Measurements from ENCODE around the gene MCRIP2. TPM values are rescaled to one million over a fixed set of nuclear protein-coding genes. Genes with fewer than 3 reads are reported as not detected.

Gene MCRIP2
- total and polyA plus RNA-seq, 2 of the 8 experiments (the other 6 are each of a cell fraction or from before 2014, with no cell fraction given), result 45.4 to 75.5 TPM

DNA sequence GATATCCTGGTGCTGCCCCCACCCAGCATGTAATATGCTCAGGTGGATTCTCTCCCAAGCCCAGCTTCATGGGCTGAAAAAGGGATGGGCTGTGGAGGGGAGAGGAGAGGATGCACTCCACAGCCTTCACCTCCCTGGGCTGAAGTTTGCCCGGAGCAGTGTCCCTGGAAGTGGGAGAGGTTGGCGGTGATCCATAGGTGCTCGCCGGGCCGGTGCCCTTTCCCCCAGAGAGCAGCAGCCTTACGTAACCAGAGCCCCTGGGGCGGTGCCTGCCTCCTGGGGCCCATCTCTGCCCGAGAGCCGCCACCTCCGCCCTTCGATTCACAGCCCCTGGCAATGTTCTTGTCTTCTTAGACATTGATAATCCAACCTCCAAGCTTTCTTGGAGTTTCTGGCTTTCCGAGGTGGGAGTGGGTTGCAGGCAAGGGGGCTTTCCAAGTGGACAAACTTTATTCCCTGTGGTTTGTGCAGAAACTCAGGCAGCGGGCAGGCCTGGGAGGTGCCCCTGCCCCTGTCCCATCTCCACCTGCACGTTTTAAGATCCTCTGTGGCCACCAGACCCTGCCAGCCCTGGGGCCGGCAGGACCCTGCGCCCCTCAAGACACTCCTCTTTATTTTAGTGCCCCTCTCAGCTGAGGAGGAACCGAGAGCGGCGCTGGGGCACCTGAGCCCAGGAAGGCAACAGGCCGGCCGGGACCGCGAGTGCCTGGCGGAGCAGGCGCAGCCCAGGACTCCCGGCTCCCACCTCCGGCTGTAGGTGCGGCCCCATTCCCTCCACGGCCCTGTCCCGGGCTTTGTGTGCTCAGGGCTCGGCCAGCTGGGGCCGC lies 4.4 kb downstream of the MCRIP2 start (continued):
- TF ChIP-seq HDAC2 (IDR thresholded peaks at IDR 0.05; ENCODE audit: borderline replicate concordance in 1 of 2, low read depth in 2 of 2, low read length in 2 of 2), result no peak
- no peak for TF ChIP-seq MAFK (IDR thresholded peaks at IDR 0.05; ENCODE audit: low read depth, low read length)
- no peak for TF ChIP-seq RFX5 (IDR thresholded peaks at IDR 0.05; ENCODE audit: borderline replicate concordance, low read depth, low read length)
- no peak for TF ChIP-seq CBX8 (IDR thresholded peaks at IDR 0.05; ENCODE audit: borderline replicate concordance, low read depth, low read length)
- no peak for TF ChIP-seq ATF2 (IDR thresholded peaks at IDR 0.05; ENCODE audit: low read length)
- no peak for TF ChIP-seq POU5F1 (IDR thresholded peaks at IDR 0.05; ENCODE audit: low read depth, low read length)
- TF ChIP-seq NANOG (IDR thresholded peaks at IDR 0.05; ENCODE audit: insufficient read depth, low read depth, low read length, poor library complexity, severe bottlenecking), result no peak
- TF ChIP-seq SP1 (IDR thresholded peaks at IDR 0.05; ENCODE audit: low read depth, low read length), result no peak
- TF ChIP-seq NRF1 (IDR thresholded peaks at IDR 0.05; ENCODE audit: low read depth, low read length), result no peak
- TF ChIP-seq SIX5 (IDR thresholded peaks at IDR 0.05; ENCODE audit: low read depth, low read length), result no peak
- no peak for TF ChIP-seq RXRA (IDR thresholded peaks at IDR 0.05; ENCODE audit: insufficient read depth, low read depth, low read length)

Measured in H1 (cell line).